Large intestine (tissue), 3 donors: ENCODE measurements around the gene EDRF1. TPM values are rescaled to one million over a fixed set of nuclear protein-coding genes. Genes with fewer than 3 reads are reported as not detected.
"Not testable (repeated sequence)": the region's sequence is repeated elsewhere in the genome, so short reads cannot be mapped to it uniquely, and the experiment has no call there.

Source experiments
- DNase-seq, 2 donors: peaks; one replicate each; pipeline versions ENCODE4 v3.0.0 to v3.0.0-alpha.2; 2013
- H3K27ac ChIP-seq: one replicate; pipeline ENCODE4 v1.5.1; 2013; ENCODE audit warnings: low read length
- H3K27me3 ChIP-seq: 2 replicates; pipeline ENCODE4 v1.6.1; 2013; ENCODE audit warnings: low read length; ENCODE audit not compliant: control insufficient read depth, insufficient read depth
- H3K36me3 ChIP-seq: 2 replicates; pipeline ENCODE4 v1.6.1; 2013; ENCODE audit warnings: low read length; ENCODE audit not compliant: control insufficient read depth, insufficient read depth
- H3K4me1 ChIP-seq: one replicate; pipeline ENCODE4 v1.6.1; 2013; ENCODE audit warnings: low read length; ENCODE audit not compliant: control insufficient read depth, insufficient read depth
- H3K4me3 ChIP-seq: one replicate; pipeline ENCODE4 v1.5.1; 2013; ENCODE audit warnings: low read length
- H3K9me3 ChIP-seq: one replicate; pipeline ENCODE4 v1.6.1; 2013; ENCODE audit warnings: mild to moderate bottlenecking, low read depth, low read length, moderate library complexity; ENCODE audit not compliant: control insufficient read depth
- WGBS: methylation state at CpG from one replicate; pipeline ENCODE4 v1.1.5; 2013; ENCODE audit warnings: low lambda C conversion rate; ENCODE audit not compliant: insufficient coverage; 5-methylcytosine and 5-hydroxymethylcytosine counted together
- polyA plus RNA-seq: library from polyadenylated mRNA; unstranded; fragments of 120-200 nt; gene quantifications from one replicate; pipeline ENCODE4 v1.2.1, GENCODE V29; 2013

EDRF1 gene
- polyA plus RNA-seq, 1 donor: 29.4 TPM

DNA sequence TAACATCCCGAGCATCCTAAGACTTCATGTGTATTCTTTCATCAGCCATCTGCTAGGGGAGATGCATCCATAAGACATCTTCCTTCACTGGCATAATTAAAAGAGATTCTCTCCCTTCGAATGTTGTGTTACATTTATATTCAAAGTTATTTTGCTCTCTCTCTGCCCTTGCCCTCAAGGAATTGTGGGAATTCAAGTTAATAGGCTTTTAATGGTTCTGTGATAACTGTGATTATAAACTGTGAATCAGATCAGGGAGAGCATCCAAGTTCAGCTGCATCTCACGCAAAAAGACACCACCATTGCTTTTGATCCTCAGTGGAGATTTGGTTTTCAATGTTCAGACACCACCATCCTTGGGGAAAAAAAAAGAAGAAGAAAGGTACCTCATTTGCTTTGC lies 27.3 kb upstream of the EDRF1 start:
- H3K27ac ChIP-seq: no peak overlapping the region
- H3K27me3 ChIP-seq: peaks cover 3% of the 10 kb centered on the region
- DNase-seq: no peak
- no peaks in the 10 kb centered on the region for H3K9me3 ChIP-seq
- 85% methylated on average over 2 of the region's 3 CpGs for WGBS
- H3K36me3 ChIP-seq: no peaks in the 10 kb centered on the region
- H3K4me1 ChIP-seq: no peaks in the 10 kb centered on the region
- H3K4me3 ChIP-seq: no peak overlapping the region

DNA sequence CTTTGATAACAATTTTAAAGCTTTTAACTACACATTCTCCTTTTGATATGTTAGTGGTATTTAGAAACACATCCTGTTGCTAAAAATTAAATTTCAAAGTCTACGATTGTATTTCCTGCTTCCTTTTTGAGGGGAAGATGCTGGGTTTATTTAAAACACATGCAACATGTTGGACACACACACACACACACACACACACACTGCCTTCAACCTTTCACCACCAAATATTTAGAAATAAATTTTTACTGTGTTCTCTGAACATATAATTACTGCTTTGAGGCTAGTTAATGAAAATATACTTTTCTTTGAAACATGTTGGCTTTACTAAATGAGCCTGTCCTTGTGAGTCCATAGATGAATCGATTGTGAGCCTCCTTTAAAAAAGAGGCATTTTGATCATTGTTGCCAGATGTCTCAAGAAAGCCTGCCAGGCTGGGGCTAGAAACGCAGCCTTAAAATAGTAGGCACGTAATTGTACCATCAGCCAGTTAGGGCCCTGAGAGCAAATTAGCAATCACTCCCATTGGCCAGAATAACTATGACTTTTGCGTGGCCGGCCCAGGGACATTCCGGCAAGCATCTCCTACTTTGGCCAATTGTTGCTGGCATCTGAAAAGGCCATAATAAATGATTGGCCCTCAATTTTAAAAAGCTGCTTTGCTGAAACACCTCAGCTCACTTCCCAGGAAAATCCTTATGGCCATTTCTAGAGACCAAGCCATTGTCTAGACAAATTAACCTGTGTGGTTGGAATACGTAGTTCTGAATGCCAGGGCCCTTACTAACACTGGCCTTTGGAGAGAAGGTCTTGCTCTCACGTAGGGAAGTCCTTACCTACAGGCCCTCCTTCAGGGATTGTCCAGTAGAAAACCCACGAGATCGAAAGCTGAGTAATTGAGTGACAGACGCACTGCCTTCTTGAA lies 26.6 kb upstream of the EDRF1 start:
- Histone ChIP-seq H3K4me1 (no peaks in the 10 kb centered on the region), H3K27me3 (peaks cover 3% of the 10 kb centered on the region), H3K9me3 (no peaks in the 10 kb centered on the region), H3K36me3 (no peaks in the 10 kb centered on the region), H3K27ac (no peak overlapping the region), H3K4me3 (no peak overlapping the region)
- WGBS: 93% methylated on average over 3 of the region's 12 CpGs
- no peak for DNase-seq

DNA sequence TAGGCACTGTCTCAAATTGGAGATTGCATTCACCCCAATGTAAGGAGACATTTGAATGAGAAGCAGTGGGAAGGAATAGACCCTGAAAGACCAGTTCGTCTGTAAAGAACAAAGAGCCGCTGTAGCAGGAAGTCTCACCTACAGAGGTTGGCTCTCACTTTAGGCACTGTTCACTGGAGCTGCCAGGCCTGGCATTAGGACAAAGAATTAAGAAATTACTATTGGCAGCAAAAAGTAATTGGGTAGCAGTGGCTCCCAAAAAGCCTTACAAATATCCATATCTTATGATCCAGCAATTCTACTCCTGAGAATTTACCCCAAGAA lies 26.0 kb upstream of the EDRF1 start:
- Histone ChIP-seq H3K27me3 (peaks cover 4% of the 10 kb centered on the region), H3K4me1 (no peaks in the 10 kb centered on the region), H3K27ac (no peak overlapping the region), H3K36me3 (no peaks in the 10 kb centered on the region), H3K9me3 (no peaks in the 10 kb centered on the region), H3K4me3 (no peak overlapping the region)
- DNase-seq: no peak
- no CpG with 5 or more reads among the region's 2 CpGs for WGBS

DNA sequence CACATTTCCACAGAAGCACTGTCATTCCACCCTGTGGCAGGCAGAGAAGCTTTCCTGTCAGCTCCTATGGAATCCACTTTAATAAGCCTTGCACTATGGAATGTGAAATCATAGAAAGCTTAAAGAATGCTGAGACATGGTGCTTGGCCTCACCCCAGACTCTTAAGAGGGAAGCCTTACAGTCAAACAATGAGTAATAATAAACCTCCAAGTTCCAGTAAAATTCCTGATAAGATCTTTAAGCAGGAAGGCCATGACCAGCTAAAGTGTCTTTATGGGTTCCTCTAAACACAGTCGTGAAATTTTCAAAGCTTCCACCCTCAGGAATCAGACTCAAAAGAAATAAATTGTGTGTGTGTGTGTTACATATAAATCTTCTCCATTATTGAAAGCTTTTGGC lies 24.6 kb upstream of the EDRF1 start:
- Histone ChIP-seq H3K9me3 (no peaks in the 10 kb centered on the region), H3K4me3 (no peak overlapping the region), H3K36me3 (no peaks in the 10 kb centered on the region), H3K4me1 (no peaks in the 10 kb centered on the region), H3K27ac (no peak overlapping the region), H3K27me3 (peaks cover 5% of the 10 kb centered on the region)
- no CpG with 5 or more reads among the region's 1 CpG for WGBS
- no peak for DNase-seq

DNA sequence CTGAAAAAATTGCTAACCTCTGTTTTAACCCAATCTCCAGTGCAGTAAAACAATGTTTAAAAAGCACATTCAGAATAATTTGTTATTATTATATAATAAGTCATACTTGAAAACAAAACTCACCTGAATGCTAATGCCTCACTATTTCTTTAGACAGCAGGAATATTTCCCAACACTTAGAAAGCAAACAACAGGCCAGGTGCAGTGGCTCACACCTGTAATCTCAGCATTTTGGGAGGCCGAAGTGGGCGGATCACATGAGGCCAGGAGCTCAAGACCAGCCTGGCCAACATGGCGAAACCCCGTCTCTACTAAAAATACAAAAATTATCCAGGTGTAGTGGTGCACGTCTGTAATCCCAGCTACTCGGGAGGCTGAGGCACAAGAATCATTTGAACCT lies 22.6 kb upstream of the EDRF1 start:
- not testable (repeated sequence) for H3K36me3 ChIP-seq, H3K4me1 ChIP-seq, DNase-seq, H3K27ac ChIP-seq, H3K4me3 ChIP-seq, H3K9me3 ChIP-seq, H3K27me3 ChIP-seq
- no CpG with 5 or more reads among the region's 6 CpGs for WGBS

DNA sequence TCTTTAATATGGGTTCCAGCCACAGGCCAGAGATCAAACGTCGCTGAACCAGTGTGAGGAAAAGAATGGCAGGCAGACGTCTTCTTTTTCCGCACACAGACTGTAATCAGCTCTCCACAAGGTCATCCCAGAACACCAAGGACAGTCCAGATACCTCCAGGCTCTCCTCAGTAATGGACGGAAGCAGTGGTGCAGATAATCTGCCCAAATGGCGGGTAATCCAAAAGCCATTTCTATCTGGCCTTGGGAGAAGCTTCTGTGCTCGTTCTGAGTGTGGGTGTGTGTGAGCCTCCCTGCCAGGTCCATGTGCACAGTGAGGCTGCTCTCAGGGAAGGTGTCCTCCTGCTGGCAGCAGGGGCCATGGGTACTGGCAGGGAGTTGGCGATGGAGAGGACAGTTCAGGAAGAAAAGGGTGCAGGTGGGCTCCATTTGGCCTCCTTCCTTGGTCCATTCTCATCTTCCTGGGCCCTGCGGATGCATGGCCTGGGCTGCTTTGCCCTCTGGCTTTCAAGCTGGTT lies 21.0 kb upstream of the EDRF1 start:
- no peak for DNase-seq
- H3K9me3 ChIP-seq: no peaks in the 10 kb centered on the region
- no peaks in the 10 kb centered on the region for H3K36me3 ChIP-seq
- H3K4me1 ChIP-seq: no peaks in the 10 kb centered on the region
- no peak overlapping the region for H3K27ac ChIP-seq
- peaks cover 2% of the 10 kb centered on the region for H3K27me3 ChIP-seq
- WGBS: no CpG with 5 or more reads among the region's 9 CpGs
- no peak overlapping the region for H3K4me3 ChIP-seq

DNA sequence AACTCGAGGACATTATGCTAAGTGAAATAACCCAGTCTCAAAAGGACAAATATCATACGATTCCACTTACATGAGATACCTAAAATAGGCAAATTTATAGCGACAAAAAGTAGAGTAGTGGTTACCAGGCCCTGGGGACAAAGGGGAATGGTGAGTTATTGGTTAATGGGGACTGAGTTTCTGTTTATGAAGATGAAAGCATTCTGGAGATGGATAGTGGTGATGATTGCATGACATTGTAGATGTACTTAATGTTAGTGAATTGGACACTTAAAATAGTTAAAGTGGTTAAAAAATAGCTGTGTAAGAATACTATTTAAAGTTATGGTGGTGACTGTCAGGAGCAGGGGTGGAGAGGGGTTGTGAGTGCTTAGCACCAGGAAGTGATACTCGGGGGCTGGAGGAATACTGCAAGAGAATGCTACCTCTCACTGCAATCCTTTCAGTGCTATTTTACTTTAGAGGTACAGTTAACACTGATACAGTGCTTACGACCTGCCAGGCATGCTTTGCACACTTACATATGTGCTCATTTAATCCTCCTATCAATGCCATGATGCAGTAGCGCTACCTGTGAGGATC lies 19.9 kb upstream of the EDRF1 start:
- Histone ChIP-seq H3K4me3 (no peak overlapping the region), H3K36me3 (no peaks in the 10 kb centered on the region), H3K27ac (no peak overlapping the region), H3K9me3 (no peaks in the 10 kb centered on the region), H3K27me3 (peaks cover 2% of the 10 kb centered on the region), H3K4me1 (no peaks in the 10 kb centered on the region)
- WGBS: 83% methylated on average over 2 of the region's 6 CpGs
- no peak for DNase-seq

DNA sequence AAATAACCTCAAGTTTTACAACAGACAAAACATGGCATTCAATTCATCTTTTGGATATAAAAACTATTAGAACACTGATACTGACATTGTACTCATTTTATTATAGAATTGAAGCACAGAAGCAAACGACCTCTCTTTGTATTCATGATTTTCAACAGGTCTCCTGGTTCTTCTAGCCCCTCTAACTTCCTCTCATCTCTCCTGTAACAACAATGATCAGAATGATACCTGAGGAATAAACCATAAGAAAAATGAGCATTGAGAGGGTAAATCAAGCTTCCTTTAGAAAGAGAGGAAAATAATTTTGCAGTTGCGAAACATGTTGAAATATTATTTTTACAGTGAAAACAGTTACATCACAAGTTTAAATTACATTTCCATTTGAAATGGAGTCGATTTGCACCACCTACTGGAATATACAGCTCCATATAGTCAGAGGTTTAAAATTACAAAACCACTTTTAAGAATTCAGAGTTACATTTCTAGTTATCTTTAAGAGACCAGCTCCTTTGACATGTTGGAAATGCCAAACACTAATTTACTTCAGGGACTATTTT lies 19.1 kb upstream of the EDRF1 start:
- no peaks in the 10 kb centered on the region for H3K9me3 ChIP-seq
- DNase-seq: no peak
- H3K4me1 ChIP-seq: no peaks in the 10 kb centered on the region
- WGBS: 65% methylated on average over 2 of the region's 3 CpGs
- no peak overlapping the region for H3K27ac ChIP-seq
- H3K36me3 ChIP-seq: no peaks in the 10 kb centered on the region
- H3K4me3 ChIP-seq: no peak overlapping the region
- peaks cover 2% of the 10 kb centered on the region for H3K27me3 ChIP-seq

DNA sequence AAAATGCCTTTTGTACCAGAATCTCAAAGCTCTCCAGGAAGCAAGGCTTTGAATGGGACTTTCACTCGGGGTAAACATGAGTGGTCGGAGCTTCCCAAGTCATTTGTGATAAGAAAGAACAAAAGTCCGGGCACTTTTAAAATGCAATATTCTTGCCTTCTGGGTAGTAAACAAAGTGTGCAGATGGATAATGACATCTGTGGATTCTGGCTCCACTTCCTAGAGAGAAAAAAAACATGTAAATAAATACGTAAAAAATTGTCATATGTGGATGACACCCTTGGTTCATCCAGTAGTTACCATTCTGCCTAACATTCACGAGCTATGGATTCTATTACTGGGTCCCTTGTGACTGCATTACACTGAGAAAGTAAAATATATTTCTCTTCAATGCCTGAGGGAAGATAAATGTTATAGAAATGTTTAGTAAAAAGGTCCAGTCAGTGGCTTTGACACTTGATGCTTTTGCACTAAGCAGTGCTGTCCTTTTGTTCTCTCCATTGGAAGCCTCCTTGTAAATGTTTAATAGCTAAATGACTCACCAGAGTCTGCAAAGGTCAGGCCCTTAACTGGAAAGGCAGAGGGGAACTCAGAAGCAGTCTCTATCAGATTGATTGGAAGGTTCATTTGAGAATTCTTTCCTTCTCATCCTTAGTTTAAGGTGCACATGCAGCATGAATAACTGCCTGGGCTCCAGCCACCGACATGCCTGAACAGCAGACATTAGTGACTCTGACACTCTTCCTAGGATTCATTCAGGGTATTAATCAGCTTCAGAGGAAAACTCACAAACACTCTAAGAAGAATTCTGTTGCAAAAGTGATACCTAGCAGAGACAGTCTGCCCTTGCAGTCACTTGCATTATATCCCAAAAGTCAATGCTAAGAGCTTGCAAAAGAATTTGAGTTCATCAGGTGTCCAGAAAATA lies 11.7 kb upstream of the EDRF1 start:
- Histone ChIP-seq H3K27me3 (no peaks in the 10 kb centered on the region), H3K36me3 (no peaks in the 10 kb centered on the region), H3K9me3 (no peaks in the 10 kb centered on the region), H3K27ac (no peak overlapping the region), H3K4me3 (no peak overlapping the region), H3K4me1 (peaks cover 5% of the 10 kb centered on the region)
- peak in 1 of 2 donors; percentile 44 for DNase-seq
- WGBS: 67% methylated on average over 1 of the region's 6 CpGs

DNA sequence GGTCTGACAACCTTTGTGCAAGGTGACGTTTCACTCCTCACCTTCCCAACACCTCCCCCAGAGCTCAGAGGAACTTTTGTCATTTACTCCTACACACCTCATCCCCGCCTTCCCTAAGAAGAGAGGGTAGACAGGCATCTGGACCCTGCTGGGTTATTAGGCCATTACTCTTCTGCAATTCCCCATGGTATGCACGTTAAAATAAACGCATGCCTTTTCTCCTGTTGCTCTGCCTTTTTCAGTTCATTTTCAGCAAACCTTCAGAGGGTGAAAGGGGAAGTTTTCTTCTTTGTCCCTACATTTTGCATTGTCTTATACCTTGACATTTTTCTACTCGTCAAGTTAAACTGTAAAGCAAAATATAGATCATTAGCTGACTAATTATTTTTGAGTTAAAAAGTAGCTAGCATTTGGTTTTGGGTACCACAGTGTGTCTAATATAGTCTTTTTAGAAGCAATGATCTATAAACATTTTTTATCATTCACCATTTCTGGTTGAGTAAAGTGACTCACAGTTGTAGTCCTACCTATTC lies 10.5 kb upstream of the EDRF1 start:
- no peak overlapping the region for H3K27ac ChIP-seq

More for the DNA sequence above, 10.5 kb upstream of the EDRF1 start:
- peaks cover 5% of the 10 kb centered on the region for H3K4me1 ChIP-seq
- no peaks in the 10 kb centered on the region for H3K27me3 ChIP-seq
- H3K36me3 ChIP-seq: no peaks in the 10 kb centered on the region
- no peak overlapping the region for H3K4me3 ChIP-seq
- no peak for DNase-seq
- no peaks in the 10 kb centered on the region for H3K9me3 ChIP-seq
- 100% methylated on average over 1 of the region's 5 CpGs for WGBS
